ENCODE data around the gene APLN.

The APLN gene

GRCh38 chrX:129682979-129683378 lies 28.2 kb upstream of the APLN start:
- Mint-ChIP-seq H3K27me3 (no peaks in the 10 kb centered on the region), H3K36me3 (ENCODE audit: low read depth) (no peaks in the 10 kb centered on the region), H3K4me3 (no peak overlapping the region), H3K27ac (no peak overlapping the region), H3K4me1 (ENCODE audit: low read depth) (peaks cover 9% of the 10 kb centered on the region), H3K9me3 (no peaks in the 10 kb centered on the region)

DNA sequence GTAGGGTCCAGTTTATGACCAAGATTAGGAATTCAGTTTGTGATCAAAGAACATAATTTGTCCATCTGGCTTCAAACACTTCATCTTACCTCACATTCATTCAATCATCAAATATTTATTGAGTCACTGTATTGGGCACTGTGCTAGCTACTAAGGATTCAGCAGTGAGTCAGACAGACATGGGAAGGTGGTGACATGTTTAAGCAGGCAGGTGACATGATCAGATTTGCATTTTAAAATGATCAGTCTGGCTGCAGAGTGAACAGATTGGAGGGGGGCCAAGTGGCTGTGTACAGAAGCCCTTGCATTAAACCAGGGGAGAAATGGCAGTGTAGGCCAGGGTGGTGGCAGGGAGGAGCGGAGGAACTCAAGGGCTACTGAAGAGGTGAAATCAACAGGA lies 25.1 kb upstream of the APLN start:
- no peaks in the 10 kb centered on the region for H3K36me3 Mint-ChIP-seq (ENCODE audit: low read depth)
- no peaks in the 10 kb centered on the region for H3K27me3 Mint-ChIP-seq
- no peak overlapping the region for H3K27ac Mint-ChIP-seq
- no peaks in the 10 kb centered on the region for H3K9me3 Mint-ChIP-seq
- H3K4me1 Mint-ChIP-seq (ENCODE audit: low read depth): peaks cover 17% of the 10 kb centered on the region
- no peak overlapping the region for H3K4me3 Mint-ChIP-seq

DNA sequence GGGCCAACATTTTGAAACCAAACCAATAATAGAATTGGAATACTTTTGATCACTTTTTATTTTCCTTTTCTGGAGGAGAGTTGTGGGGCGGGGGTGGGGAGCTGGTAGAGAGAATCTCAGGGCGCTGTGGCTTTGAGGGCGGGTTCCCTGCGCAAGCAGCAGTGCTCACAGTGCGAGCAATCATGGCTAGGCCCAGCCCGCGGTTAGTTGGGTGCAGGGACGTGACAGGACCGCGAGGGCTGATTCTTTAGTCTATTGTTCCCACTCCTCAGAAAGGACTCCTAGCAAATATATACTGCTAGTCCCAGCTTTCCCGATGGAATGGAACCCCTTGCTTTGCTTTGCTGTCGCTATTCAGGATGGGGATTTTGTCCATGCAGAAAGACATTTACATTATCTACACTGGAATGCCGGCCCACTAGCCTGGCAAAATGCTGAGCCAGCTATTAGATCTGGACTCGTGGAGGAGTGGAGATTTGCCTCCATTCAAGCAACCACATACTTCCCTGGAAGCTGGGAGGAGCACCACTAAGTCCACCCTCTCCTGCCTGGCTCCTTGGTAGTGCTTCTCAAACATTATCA lies 23.9 kb upstream of the APLN start:
- no peak overlapping the region for H3K27ac Mint-ChIP-seq
- peak overlapping the region; percentile 55 for H3K4me3 Mint-ChIP-seq
- peaks cover 17% of the 10 kb centered on the region for H3K4me1 Mint-ChIP-seq (ENCODE audit: low read depth)
- H3K27me3 Mint-ChIP-seq: no peaks in the 10 kb centered on the region
- H3K36me3 Mint-ChIP-seq (ENCODE audit: low read depth): no peaks in the 10 kb centered on the region
- H3K9me3 Mint-ChIP-seq: no peaks in the 10 kb centered on the region

DNA sequence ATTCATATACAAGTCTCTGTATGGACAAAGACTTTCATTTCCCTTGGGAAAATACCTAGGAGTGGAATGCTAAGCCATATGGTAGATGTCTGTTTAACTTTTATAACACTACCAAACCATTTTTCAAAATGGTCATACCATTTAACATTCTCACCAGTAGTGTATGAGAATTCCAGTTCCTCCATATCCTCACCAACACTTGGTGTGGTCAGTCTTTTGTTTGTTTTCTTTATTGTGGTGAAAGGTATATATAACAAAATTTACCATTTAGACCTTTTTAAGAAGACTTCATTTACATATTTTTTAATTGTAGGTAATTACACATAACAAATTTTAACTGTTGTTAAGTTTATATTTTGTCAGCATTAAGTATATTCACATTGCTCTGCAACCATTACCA lies 12.7 kb upstream of the APLN start:
- no peaks in the 10 kb centered on the region for H3K36me3 Mint-ChIP-seq (ENCODE audit: low read depth)
- no peak overlapping the region for H3K4me3 Mint-ChIP-seq
- H3K4me1 Mint-ChIP-seq (ENCODE audit: low read depth): no peaks in the 10 kb centered on the region
- peaks cover 3% of the 10 kb centered on the region for H3K27me3 Mint-ChIP-seq
- no peaks in the 10 kb centered on the region for H3K9me3 Mint-ChIP-seq
- H3K27ac Mint-ChIP-seq: no peak overlapping the region

DNA sequence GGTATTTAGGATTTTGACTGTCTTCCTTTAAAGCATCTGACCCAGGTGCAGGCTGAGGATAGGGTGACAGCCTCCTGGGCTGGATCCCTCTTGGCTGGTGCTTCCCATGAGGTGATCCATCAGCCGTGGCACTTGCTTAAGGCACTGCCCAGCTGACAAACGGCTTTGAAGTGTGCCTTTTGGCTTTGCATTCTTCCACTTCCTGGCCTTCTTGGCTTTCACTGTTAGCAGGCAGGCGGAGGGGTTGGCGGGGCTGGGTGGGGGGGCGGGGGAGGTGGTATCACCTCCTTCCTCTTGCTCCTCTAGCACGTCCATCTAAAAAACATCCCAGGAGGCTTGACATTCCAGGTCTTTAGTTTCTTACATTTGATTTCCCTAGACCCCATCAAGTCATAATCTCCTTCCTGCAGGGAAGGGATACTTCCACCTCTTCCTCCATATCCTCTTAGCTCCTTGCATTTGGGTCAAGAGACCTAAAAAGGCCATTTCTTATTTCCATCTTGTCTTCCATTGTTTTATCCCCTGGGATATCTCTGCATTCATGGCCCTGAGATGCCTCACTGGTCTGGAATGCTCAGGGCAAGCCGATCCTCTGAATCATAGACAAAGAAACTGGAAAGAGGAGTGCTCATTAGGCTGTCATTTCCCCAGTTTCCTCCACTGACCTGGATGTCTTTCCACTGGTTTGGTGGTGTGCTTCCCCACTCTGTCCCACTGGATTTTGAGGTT lies 11.3 kb upstream of the APLN start:
- no peak overlapping the region for H3K4me3 Mint-ChIP-seq
- peaks cover 3% of the 10 kb centered on the region for H3K27me3 Mint-ChIP-seq
- H3K4me1 Mint-ChIP-seq (ENCODE audit: low read depth): no peaks in the 10 kb centered on the region
- H3K36me3 Mint-ChIP-seq (ENCODE audit: low read depth): no peaks in the 10 kb centered on the region
- H3K9me3 Mint-ChIP-seq: no peaks in the 10 kb centered on the region
- H3K27ac Mint-ChIP-seq: no peak overlapping the region

GRCh38 chrX:129663171-129663570 lies 8.4 kb upstream of the APLN start:
- no peak overlapping the region for H3K27ac Mint-ChIP-seq
- H3K4me1 Mint-ChIP-seq (ENCODE audit: low read depth): no peaks in the 10 kb centered on the region
- no peaks in the 10 kb centered on the region for H3K9me3 Mint-ChIP-seq
- no peak overlapping the region for H3K4me3 Mint-ChIP-seq
- H3K36me3 Mint-ChIP-seq (ENCODE audit: low read depth): no peaks in the 10 kb centered on the region
- peaks cover 3% of the 10 kb centered on the region for H3K27me3 Mint-ChIP-seq

- peaks cover 2% of the 10 kb centered on the region for H3K27me3 Mint-ChIP-seq
These were observed 6.6 kb upstream of the APLN start for GRCh38 chrX:129661369-129661768.

DNA sequence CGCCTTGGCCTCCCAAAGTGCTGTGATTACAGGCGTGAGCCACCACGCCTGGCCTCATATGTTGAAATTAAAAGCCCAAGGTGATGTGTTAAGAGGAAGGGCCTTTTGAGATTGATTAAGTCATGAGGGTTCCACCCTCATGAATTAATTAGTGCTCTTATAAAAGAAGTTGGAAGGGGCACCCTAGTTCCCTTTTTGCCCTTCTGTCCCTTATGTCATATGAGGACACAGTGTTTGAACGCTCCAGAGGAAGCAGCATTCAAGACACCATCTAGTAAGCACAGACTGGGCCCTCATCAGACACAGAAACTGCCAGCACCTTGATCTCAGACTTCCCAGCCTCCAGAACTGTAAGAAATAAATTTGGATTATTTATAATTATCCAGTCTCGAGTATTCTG lies 5.1 kb upstream of the APLN start:
- H3K27me3 Mint-ChIP-seq: peaks cover 11% of the 10 kb centered on the region
- H3K4me1 Mint-ChIP-seq (ENCODE audit: low read depth): no peaks in the 10 kb centered on the region
- H3K27ac Mint-ChIP-seq: no peak overlapping the region
- H3K36me3 Mint-ChIP-seq (ENCODE audit: low read depth): no peaks in the 10 kb centered on the region
- no peak overlapping the region for H3K4me3 Mint-ChIP-seq
- no peaks in the 10 kb centered on the region for H3K9me3 Mint-ChIP-seq

More at GRCh38 chrX:129661369-129661768, 6.6 kb upstream of the APLN start:
- H3K4me3 Mint-ChIP-seq: no peak overlapping the region
- no peak overlapping the region for H3K27ac Mint-ChIP-seq
- H3K36me3 Mint-ChIP-seq (ENCODE audit: low read depth): no peaks in the 10 kb centered on the region
- H3K9me3 Mint-ChIP-seq: no peaks in the 10 kb centered on the region
- no peaks in the 10 kb centered on the region for H3K4me1 Mint-ChIP-seq (ENCODE audit: low read depth)

GRCh38 chrX:129659141-129659540 lies 4.4 kb upstream of the APLN start:
- Mint-ChIP-seq H3K27ac (no peak overlapping the region), H3K4me1 (ENCODE audit: low read depth) (no peaks in the 10 kb centered on the region), H3K9me3 (no peaks in the 10 kb centered on the region), H3K36me3 (ENCODE audit: low read depth) (no peaks in the 10 kb centered on the region), H3K27me3 (peaks cover 11% of the 10 kb centered on the region), H3K4me3 (no peak overlapping the region)

DNA sequence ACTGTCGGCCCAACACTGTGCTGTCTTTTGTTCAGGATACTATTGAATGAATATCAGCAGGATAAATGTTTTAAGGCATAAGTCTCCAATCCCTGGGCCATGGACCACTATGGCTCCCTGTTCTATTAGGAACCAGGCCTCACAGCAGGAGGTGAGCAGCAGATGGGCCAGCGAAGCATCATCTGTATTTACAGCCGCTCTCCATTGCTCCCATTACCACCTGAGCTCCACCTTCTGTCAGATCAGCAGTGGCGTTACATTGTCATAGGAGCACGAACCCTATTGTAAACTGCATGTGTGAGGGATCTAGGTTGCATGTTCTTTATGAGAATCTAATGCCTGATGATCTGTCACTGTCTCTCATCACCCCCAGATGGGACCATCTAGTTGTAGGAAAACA lies 3.7 kb upstream of the APLN start:
- H3K9me3 Mint-ChIP-seq: no peaks in the 10 kb centered on the region
- H3K36me3 Mint-ChIP-seq (ENCODE audit: low read depth): no peaks in the 10 kb centered on the region
- peaks cover 3% of the 10 kb centered on the region for H3K4me1 Mint-ChIP-seq (ENCODE audit: low read depth)
- peaks cover 14% of the 10 kb centered on the region for H3K27me3 Mint-ChIP-seq
- H3K4me3 Mint-ChIP-seq: no peak overlapping the region
- no peak overlapping the region for H3K27ac Mint-ChIP-seq

GRCh38 chrX:129655547-129656249 lies 942 bp upstream of the APLN start:
- no peaks in the 10 kb centered on the region for H3K36me3 Mint-ChIP-seq (ENCODE audit: low read depth)
- peak overlapping the region; percentile 54 for H3K4me3 Mint-ChIP-seq
- peaks cover 14% of the 10 kb centered on the region for H3K27me3 Mint-ChIP-seq
- peaks cover 4% of the 10 kb centered on the region for H3K4me1 Mint-ChIP-seq (ENCODE audit: low read depth)
- no peak overlapping the region for H3K27ac Mint-ChIP-seq
- H3K9me3 Mint-ChIP-seq: no peaks in the 10 kb centered on the region

DNA sequence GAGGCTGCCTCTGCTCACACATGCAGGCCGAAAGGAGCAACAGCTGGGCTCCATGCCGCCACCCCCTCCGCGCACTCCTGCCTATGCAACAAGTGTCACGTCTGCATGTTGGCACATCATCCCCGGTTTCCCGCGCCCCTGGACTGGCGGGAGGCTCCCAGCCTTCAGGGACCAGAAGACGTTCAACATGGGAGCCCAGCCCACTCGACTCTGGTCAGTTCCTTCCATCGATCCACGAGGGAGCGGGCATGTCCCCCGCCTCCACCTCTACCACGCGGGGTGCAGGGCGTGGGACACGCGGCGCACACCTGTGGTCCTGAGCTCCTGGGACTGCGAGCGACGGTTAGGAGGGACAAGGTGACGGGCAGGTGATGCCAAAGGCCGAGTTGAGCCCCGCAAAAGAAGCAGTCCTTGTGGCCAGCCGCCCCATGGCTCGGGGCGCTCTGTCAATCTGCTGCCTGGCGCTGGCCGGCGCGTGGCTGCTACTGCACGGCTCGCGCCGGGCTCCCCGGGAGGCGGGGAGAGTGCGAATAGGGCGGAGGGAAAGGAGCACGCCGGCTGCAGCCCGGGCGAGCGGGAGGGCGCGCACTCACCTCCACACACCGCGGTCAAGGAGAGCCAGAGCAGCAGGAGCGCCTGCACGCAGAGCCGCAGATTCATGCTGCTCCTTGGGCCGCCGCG lies 645 bp downstream of the APLN start:
- Mint-ChIP-seq H3K4me3 (peak overlapping the region; percentile 71), H3K27me3 (peaks cover 14% of the 10 kb centered on the region), H3K4me1 (ENCODE audit: low read depth) (peaks cover 4% of the 10 kb centered on the region), H3K36me3 (ENCODE audit: low read depth) (no peaks in the 10 kb centered on the region), H3K9me3 (no peaks in the 10 kb centered on the region), H3K27ac (no peak overlapping the region)

DNA sequence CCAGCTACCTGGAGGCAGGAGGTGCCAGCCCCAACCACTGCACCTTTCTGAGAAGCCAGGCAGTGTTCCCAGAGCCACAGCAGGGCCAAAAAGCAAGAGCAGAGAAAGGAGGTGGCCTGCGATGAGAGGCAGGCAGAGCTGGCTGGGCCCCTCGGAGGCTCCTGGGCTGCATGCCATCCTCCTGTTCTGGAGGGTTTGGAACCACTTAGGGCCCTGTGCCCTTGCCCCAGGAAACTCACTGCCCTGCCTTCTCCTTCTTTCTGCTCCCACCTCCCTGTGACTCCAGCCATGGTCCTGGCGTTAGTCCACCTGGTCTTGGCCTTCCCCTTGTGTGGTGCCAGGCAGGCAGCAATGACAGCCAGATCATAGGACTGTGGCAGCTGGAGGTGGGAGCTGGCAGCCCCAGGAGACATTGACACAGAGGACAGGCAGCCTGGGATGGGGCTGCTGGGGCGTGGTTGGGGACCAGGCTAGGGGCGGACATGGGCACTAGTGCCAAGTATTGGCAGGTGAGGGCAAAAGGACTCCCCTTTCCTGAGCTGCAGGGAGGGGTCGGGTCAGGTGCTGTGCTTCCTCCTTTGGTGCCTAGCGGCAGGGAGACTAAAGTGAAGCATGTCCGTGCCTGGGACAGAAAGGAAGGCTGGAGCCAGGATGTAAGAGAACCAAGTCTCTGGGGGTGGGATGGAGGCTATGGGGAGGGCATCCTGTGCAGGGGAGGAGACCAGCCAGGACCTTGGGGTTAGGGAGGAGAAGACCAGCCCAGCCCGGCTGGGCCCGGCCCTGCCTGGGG lies 1.4 kb downstream of the APLN start:
- no peaks in the 10 kb centered on the region for H3K36me3 Mint-ChIP-seq (ENCODE audit: low read depth)
- H3K4me3 Mint-ChIP-seq: peak overlapping the region; percentile 71
- peaks cover 14% of the 10 kb centered on the region for H3K27me3 Mint-ChIP-seq
- H3K9me3 Mint-ChIP-seq: no peaks in the 10 kb centered on the region
- H3K4me1 Mint-ChIP-seq (ENCODE audit: low read depth): peaks cover 4% of the 10 kb centered on the region
- H3K27ac Mint-ChIP-seq: no peak overlapping the region

DNA sequence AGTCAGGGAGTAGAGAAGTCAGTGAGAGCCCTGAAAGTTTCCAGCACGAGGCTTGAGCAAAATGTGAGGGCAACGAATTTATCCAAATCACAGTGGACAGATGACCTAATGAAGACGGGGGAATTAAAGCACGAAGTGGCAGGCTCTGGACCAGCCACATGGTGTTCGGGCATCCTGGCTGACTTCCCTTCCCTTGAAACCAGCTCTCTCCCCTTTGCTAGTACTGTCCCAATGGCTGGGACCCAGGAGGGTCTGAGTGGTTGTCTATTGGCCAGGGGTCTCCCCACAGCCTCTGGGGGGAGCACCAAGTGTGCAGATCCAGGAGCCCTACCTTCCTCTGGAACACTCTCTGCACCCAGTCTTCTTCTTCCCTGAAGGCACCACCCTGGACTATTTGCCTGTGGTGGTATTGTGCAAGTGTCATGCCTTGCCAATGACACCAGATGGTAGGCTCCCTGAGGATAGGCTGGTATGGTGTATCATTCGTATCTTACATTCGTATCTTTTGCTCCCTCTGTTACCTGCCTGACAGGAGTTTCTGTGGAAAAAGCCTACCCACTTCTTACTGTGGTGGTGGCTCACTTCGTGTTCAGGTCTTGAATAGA lies 2.1 kb downstream of the APLN start:
- peaks cover 14% of the 10 kb centered on the region for H3K27me3 Mint-ChIP-seq
- H3K4me1 Mint-ChIP-seq (ENCODE audit: low read depth): peaks cover 4% of the 10 kb centered on the region
- H3K4me3 Mint-ChIP-seq: no peak overlapping the region
- no peaks in the 10 kb centered on the region for H3K9me3 Mint-ChIP-seq
- H3K36me3 Mint-ChIP-seq (ENCODE audit: low read depth): no peaks in the 10 kb centered on the region
- no peak overlapping the region for H3K27ac Mint-ChIP-seq

Measured in stimulated activated naive CD8-positive, alpha-beta T cell treated with anti-CD3 and anti-CD28 coated beads, Interleukin-15, Interleukin-2, amounts not matched to agents 100 ng/mL and 50 ng/mL, for 24 hours (primary cell).